ENCODE data around the gene CHAD.

The CHAD gene

DNA sequence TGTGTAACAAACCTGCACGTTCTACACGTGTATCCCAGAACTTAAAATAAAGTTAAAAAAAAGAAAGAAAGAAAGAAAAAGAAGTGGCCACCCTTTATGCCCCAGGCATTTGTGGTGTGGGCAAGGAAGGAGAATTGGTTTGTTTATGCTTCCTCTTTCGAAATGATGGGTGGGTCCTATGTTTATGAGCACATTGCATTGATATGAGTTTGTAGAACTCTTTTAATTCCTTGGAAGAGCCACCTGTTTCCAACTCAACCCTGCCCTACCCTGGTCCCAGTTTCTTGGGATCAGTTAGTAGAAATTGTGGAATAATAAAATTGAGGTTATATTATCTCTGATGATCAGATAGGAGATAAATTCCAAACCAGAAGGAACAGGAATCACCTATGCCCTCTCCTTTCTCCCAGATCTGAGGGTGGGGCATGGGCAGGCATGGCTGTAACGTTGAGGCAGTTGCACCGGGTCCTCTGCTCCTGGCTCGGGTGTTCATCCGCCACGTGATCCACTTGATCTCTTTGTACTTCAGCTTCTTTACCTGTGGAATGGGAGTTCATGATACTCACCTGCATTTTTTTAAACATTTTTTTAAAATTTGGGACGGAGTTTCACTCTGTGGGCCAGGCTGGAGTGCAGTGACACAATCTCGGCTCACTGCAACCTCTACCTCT lies 15.9 kb downstream of the CHAD start:
- no peak overlapping the region for H3K4me3 ChIP-seq (ENCODE audit: low read length)

GRCh38 chr17:50451943-50452629 lies 16.6 kb downstream of the CHAD start:
- H2AFZ ChIP-seq (ENCODE audit: low read depth, low read length) = no peak overlapping the region
- no peak overlapping the region for H3K4me3 ChIP-seq (ENCODE audit: low read length)
- no peaks in the 10 kb centered on the region for H3K4me1 ChIP-seq (ENCODE audit: insufficient read depth, low read length)
- no peaks in the 10 kb centered on the region for H3K9me3 ChIP-seq (ENCODE audit: low read length)
- no peaks in the 10 kb centered on the region for H3K27me3 ChIP-seq (ENCODE audit: insufficient read depth, low read length)
- H3K36me3 ChIP-seq (ENCODE audit: insufficient read depth, low read length) = no peaks in the 10 kb centered on the region

More for the DNA sequence above, 15.9 kb downstream of the CHAD start:
- Histone ChIP-seq H3K36me3 (ENCODE audit: insufficient read depth, low read length) (no peaks in the 10 kb centered on the region), H3K27me3 (ENCODE audit: insufficient read depth, low read length) (no peaks in the 10 kb centered on the region), H3K9me3 (ENCODE audit: low read length) (no peaks in the 10 kb centered on the region), H3K4me1 (ENCODE audit: insufficient read depth, low read length) (no peaks in the 10 kb centered on the region), H2AFZ (ENCODE audit: low read depth, low read length) (no peak overlapping the region)

DNA sequence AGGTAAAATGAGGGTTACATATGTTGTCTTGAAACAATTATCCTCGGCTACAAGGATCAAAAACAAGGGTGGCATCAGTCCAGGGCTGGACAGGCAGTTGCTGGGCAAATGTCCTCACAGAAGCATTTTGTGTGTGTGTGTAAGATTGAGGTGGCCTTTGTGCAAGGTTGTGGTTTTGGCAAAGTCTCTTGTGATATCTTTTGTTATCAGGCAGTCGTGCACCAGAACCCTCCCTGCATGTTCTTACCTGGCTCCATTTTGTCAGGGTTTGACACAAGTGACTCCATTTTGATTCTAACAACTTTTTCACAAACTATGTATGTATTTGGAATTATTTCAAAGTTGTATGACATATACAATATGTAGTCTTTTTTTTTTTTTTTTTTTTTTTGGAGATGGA lies 20.0 kb downstream of the CHAD start:
- H3K4me1 ChIP-seq (ENCODE audit: insufficient read depth, low read length) = no peaks in the 10 kb centered on the region
- H2AFZ ChIP-seq (ENCODE audit: low read depth, low read length) = no peak overlapping the region
- H3K4me3 ChIP-seq (ENCODE audit: low read length) = no peak overlapping the region
- no peaks in the 10 kb centered on the region for H3K27me3 ChIP-seq (ENCODE audit: insufficient read depth, low read length)
- no peaks in the 10 kb centered on the region for H3K36me3 ChIP-seq (ENCODE audit: insufficient read depth, low read length)
- no peaks in the 10 kb centered on the region for H3K9me3 ChIP-seq (ENCODE audit: low read length)

DNA sequence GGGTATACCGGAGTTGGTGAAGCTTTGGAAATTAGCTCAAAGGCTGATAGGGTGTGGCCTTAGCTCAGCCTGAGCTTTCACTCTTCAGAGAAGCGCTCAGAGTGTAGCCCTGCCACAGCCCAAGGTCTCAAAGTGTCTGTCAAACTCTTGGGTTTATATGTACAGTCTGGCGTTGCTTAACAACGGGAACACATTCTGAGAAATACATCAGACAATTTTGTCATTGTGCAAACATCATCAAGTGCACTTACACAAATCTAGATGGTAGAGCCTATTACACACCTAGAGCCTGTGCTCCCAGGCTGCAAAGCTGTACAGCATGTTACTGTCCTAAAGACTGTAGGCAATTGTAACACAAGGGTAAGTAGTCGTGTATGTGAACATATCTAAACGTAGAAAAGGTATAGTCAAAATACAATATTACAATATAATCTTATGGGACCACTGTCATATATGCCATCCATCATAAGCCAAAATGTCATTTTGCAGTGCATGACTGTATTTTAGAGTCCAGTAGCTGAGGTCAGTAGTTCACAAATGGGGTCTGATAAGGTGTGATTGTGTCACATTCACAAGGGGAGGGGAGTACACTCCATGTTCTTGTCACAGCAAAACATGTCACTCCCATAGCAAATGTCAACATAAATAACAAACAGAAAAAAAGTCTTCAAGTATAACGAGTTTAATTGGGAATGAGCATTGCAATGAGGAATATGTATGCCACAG lies 20.6 kb downstream of the CHAD start:
- Histone ChIP-seq H2AFZ (ENCODE audit: low read depth, low read length) (no peak overlapping the region), H3K4me1 (ENCODE audit: insufficient read depth, low read length) (no peaks in the 10 kb centered on the region), H3K27me3 (ENCODE audit: insufficient read depth, low read length) (no peaks in the 10 kb centered on the region), H3K9me3 (ENCODE audit: low read length) (no peaks in the 10 kb centered on the region), H3K4me3 (ENCODE audit: low read length) (no peak overlapping the region), H3K36me3 (ENCODE audit: insufficient read depth, low read length) (no peaks in the 10 kb centered on the region)

- Histone ChIP-seq H3K27me3 (ENCODE audit: insufficient read depth, low read length) (no peaks in the 10 kb centered on the region), H3K4me3 (ENCODE audit: low read length) (no peak overlapping the region), H3K9me3 (ENCODE audit: low read length) (no peaks in the 10 kb centered on the region), H2AFZ (ENCODE audit: low read depth, low read length) (no peak overlapping the region), H3K36me3 (ENCODE audit: insufficient read depth, low read length) (no peaks in the 10 kb centered on the region), H3K4me1 (ENCODE audit: insufficient read depth, low read length) (no peaks in the 10 kb centered on the region)
Measured at GRCh38 chr17:50445730-50446325, 22.9 kb downstream of the CHAD start.

DNA sequence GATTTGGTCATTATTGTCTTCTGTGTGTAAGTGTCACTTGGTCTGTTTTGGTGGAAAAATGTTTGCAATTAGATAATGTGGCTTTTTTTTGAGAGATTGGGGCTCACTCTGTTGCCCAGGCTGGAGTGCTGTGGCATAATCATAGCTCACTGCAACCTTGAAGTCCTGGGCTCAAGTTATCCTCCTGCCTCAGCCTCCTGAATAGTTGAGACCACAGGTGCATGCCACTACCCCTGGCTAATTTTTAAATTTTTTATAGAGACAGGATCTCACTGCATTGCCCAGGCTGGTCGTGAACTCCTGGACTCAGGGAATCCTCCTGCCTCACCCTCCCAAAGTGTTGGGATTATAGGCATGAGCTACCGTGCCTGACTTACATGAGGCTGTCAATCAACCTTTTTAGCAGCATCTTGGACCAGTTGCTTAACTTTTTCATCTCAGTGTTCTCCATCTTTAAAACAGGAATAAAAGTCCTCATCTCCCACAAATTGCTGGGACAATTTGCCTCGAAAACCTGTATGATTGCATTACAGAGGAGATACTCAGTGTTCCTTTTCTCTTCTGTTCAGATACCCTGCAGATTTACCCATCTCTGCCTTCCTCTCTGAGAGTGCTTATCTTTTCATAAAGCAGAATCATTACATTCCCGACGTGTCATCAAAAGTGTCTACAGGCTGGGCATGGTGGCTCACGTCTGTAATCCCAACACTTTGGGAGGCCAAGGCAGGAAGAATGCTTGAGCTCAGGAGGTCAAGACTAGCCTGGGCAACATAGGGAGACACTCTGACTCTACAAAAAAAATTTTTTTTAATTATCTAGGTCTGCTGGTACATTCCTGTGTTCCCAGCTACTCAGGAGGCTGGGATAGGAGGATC lies 23.6 kb downstream of the CHAD start:
- Histone ChIP-seq H3K4me3 (ENCODE audit: low read length) (no peak overlapping the region), H3K9me3 (ENCODE audit: low read length) (no peaks in the 10 kb centered on the region), H3K4me1 (ENCODE audit: insufficient read depth, low read length) (no peaks in the 10 kb centered on the region), H3K27me3 (ENCODE audit: insufficient read depth, low read length) (no peaks in the 10 kb centered on the region), H3K36me3 (ENCODE audit: insufficient read depth, low read length) (no peaks in the 10 kb centered on the region), H2AFZ (ENCODE audit: low read depth, low read length) (no peak overlapping the region)

GRCh38 chr17:50443505-50443974 lies 25.1 kb downstream of the CHAD start:
- no peak overlapping the region for H2AFZ ChIP-seq (ENCODE audit: low read depth, low read length)
- H3K36me3 ChIP-seq (ENCODE audit: insufficient read depth, low read length) = no peaks in the 10 kb centered on the region
- no peaks in the 10 kb centered on the region for H3K27me3 ChIP-seq (ENCODE audit: insufficient read depth, low read length)
- H3K4me3 ChIP-seq (ENCODE audit: low read length) = no peak overlapping the region
- no peaks in the 10 kb centered on the region for H3K4me1 ChIP-seq (ENCODE audit: insufficient read depth, low read length)
- no peaks in the 10 kb centered on the region for H3K9me3 ChIP-seq (ENCODE audit: low read length)

GRCh38 chr17:50440838-50441829 lies 27.5 kb downstream of the CHAD start:
- Histone ChIP-seq H2AFZ (ENCODE audit: low read depth, low read length) (no peak overlapping the region), H3K27me3 (ENCODE audit: insufficient read depth, low read length) (no peaks in the 10 kb centered on the region), H3K4me1 (ENCODE audit: insufficient read depth, low read length) (no peaks in the 10 kb centered on the region), H3K36me3 (ENCODE audit: insufficient read depth, low read length) (no peaks in the 10 kb centered on the region), H3K4me3 (ENCODE audit: low read length) (no peak overlapping the region), H3K9me3 (ENCODE audit: low read length) (no peaks in the 10 kb centered on the region)

- Histone ChIP-seq H3K4me1 (ENCODE audit: insufficient read depth, low read length) (no peaks in the 10 kb centered on the region), H3K4me3 (ENCODE audit: low read length) (no peak overlapping the region), H3K9me3 (ENCODE audit: low read length) (no peaks in the 10 kb centered on the region), H2AFZ (ENCODE audit: low read depth, low read length) (no peak overlapping the region), H3K27me3 (ENCODE audit: insufficient read depth, low read length) (no peaks in the 10 kb centered on the region), H3K36me3 (ENCODE audit: insufficient read depth, low read length) (no peaks in the 10 kb centered on the region)
Measured at GRCh38 chr17:50440172-50440837, 28.4 kb downstream of the CHAD start.

DNA sequence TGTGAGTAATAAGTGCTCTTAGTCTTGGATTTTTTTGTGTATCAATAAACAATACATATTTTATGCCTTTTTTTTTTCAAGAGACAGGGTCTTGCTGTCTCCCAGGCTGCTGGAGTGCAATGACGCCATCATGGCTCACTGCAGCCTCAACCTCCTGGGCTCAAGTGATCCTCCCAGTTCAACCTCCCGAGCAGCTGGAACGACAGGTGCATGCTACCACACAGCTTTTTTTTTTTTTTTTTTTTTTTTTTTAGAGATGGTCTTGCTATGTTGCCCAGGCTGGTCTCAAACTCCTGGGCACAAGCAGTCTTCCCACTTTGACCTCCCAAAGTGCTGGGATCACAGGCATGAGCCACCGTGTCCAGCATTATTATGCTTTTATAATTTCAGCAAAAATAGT lies 29.7 kb downstream of the CHAD start:
- Histone ChIP-seq H3K9me3 (ENCODE audit: low read length) (no peaks in the 10 kb centered on the region), H3K4me1 (ENCODE audit: insufficient read depth, low read length) (no peaks in the 10 kb centered on the region), H3K27me3 (ENCODE audit: insufficient read depth, low read length) (no peaks in the 10 kb centered on the region), H3K4me3 (ENCODE audit: low read length) (no peak overlapping the region), H2AFZ (ENCODE audit: low read depth, low read length) (no peak overlapping the region), H3K36me3 (ENCODE audit: insufficient read depth, low read length) (no peaks in the 10 kb centered on the region)

DNA sequence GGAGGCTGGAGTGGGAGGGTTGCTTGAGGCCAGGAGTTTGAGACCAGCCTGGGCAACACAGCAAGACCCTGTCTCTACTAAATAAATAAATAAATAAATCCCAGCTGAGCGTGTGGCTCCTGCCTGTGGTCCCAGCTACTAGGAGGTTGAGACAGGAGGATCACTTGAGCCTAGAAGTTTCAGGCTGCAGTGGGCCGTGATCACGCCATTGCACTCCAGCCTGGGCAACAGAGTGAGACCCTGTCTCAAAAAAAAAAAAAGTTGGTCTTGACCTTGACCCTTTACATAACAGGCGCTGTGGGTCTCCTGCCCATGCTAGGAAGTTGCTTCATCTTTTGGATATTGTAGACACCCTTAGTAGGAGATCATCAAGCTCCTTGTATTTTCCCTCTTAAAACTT lies 31.3 kb downstream of the CHAD start:
- no peaks in the 10 kb centered on the region for H3K4me1 ChIP-seq (ENCODE audit: insufficient read depth, low read length)
- no peak overlapping the region for H3K4me3 ChIP-seq (ENCODE audit: low read length)
- H3K36me3 ChIP-seq (ENCODE audit: insufficient read depth, low read length) = no peaks in the 10 kb centered on the region
- no peaks in the 10 kb centered on the region for H3K27me3 ChIP-seq (ENCODE audit: insufficient read depth, low read length)
- H3K9me3 ChIP-seq (ENCODE audit: low read length) = no peaks in the 10 kb centered on the region
- no peak overlapping the region for H2AFZ ChIP-seq (ENCODE audit: low read depth, low read length)
